Measurements from ENCODE around the gene ABCD3. TPM values are rescaled to one million over a fixed set of nuclear protein-coding genes. Genes with fewer than 3 reads are reported as not detected.
A peak's percentile ranks its signal among the peaks of the same experiment; 100 is the strongest.
"Not testable (repeated sequence)": the region's sequence is repeated elsewhere in the genome, so short reads cannot be mapped to it uniquely, and the experiment has no call there.

ABCD3 gene
- total RNA-seq, 6 experiments from 2014 or later, result 54.9 to 94.0 (median 65.6) TPM

DNA sequence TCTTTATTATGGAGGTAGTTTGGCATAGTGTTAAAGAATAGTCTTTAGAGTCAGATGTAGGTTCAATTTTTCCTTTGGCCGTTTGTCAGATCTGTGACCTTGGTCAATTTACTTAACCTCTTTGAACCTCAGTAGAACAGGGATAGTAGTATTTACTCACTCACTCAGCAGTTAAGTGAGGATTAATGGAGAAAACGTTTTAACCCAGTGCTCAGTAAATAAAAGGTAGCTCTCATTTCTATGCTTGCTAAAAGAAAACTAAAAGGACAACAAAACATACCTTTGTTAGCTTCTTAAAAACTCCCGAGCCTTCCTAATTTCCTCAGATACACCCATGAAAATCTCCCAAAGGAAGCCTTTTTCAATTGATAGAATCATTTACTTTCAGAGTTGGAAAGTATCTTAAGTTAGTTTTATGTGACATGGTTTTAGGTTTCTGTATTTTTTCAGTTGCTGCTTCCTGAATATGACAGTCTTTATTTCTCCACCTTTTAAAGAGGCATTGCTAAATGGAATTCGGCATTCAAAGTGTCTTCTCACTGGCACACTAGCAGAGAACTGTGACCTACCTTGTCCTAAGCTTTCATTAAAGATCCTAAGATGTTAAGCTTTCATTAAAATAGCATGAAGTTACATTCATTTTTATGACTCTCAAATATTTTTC is 7.8 kb downstream of the ABCD3 start:
- DNase-seq, result peak in 1 of 3 donors; percentile 58
- Histone ChIP-seq H3K27ac (peak overlapping the region; percentile 24 to 63 (median 61)), H3K4me1 (peaks cover 0 to 84% (median 35%) of the 10 kb centered on the region in 4 donors)

DNA sequence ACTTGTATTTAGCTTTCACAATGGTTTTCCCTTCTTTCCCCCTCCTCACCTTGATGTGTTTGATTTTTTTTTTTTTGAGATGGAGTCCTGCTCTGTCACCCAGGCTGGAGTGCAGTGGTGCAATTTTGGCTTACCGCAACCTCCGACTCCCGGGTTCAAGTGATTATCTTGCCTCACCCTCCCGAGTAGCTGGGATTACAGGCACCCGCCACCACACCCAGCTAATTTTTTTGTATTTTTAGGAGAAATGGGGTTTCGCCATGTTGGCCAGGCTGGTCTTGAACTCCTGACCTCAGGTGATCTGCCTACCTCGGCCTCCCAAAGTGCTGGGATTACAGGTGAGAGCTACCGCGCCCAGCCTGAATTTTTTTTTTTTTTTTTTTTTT is 8.3 kb downstream of the ABCD3 start:
- H3K4me1 ChIP-seq, result peaks cover 0 to 86% (median 37%) of the 10 kb centered on the region in 4 donors
- peak overlapping the region; percentile 6 to 37 (median 27) for H3K4me3 ChIP-seq
- DNase-seq; H3K9me3 ChIP-seq; H3K36me3 ChIP-seq; intact Hi-C loops (cut with DNase I); H3K27me3 ChIP-seq; ATAC-seq: not testable (repeated sequence)
- peak overlapping the region; percentile 24 to 63 (median 61) for H3K27ac ChIP-seq
- WGBS (ENCODE audit: insufficient coverage, low coverage, low lambda C conversion rate, missing lambda C conversion rate), result 18% methylated on average over 9 of the region's 9 CpGs

More for the DNA sequence above, 7.8 kb downstream of the ABCD3 start:
- peak overlapping the region; percentile 6 to 37 (median 27) for H3K4me3 ChIP-seq
- no peak for TF ChIP-seq POLR2A (IDR thresholded peaks at IDR 0.05)
- TF ChIP-seq, protein P1, sequence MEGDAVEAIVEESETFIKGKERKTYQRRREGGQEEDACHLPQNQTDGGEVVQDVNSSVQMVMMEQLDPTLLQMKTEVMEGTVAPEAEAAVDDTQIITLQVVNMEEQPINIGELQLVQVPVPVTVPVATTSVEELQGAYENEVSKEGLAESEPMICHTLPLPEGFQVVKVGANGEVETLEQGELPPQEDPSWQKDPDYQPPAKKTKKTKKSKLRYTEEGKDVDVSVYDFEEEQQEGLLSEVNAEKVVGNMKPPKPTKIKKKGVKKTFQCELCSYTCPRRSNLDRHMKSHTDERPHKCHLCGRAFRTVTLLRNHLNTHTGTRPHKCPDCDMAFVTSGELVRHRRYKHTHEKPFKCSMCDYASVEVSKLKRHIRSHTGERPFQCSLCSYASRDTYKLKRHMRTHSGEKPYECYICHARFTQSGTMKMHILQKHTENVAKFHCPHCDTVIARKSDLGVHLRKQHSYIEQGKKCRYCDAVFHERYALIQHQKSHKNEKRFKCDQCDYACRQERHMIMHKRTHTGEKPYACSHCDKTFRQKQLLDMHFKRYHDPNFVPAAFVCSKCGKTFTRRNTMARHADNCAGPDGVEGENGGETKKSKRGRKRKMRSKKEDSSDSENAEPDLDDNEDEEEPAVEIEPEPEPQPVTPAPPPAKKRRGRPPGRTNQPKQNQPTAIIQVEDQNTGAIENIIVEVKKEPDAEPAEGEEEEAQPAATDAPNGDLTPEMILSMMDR (IDR thresholded peaks at IDR 0.05), result no peak
- no peaks in the 10 kb centered on the region for H3K36me3 ChIP-seq
- H3K27me3 ChIP-seq, result no peaks in the 10 kb centered on the region
- WGBS (ENCODE audit: insufficient coverage, low coverage, low lambda C conversion rate, missing lambda C conversion rate), result 9% methylated on average over 4 of the region's 4 CpGs
- intact Hi-C loops (cut with DNase I), result no loop called here
- peak; percentile 81 to 91 (median 88) for ATAC-seq
- H3K9me3 ChIP-seq, result no peaks in the 10 kb centered on the region

DNA sequence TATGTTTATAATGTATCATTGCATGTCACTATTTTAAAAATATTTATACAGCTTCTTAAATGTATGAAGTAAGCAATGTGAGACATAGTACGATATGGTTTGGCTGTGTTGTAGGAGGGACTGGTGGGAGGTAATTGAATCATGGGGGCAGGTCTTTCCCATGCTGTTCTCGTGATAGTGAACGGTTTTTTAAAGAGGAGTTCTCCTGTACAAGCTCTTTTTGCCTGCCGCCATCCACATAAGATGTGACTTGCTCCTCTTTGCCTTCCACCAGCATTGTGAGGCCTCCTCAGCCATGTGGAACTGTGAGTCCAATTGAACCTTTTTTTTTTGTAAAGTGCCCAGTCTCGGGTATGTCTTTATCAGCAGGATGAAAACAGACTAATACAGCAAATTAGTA is 10.3 kb downstream of the ABCD3 start:
- H3K27ac ChIP-seq, result peak overlapping the region in 1 of 3 donors; percentile 52
- H3K4me3 ChIP-seq, result no peak overlapping the region
- intact Hi-C loops (cut with DNase I), result no loop called here
- H3K36me3 ChIP-seq, result no peaks in the 10 kb centered on the region
- no peaks in the 10 kb centered on the region for H3K27me3 ChIP-seq
- H3K4me1 ChIP-seq, result peaks cover 0 to 76% (median 29%) of the 10 kb centered on the region in 4 donors
- TF ChIP-seq, protein P1 (IDR thresholded peaks at IDR 0.05), result no peak
- no peak for TF ChIP-seq POLR2A (IDR thresholded peaks at IDR 0.05)
- ATAC-seq, result no peak
- DNase-seq, result no peak
- no peaks in the 10 kb centered on the region for H3K9me3 ChIP-seq
- 40% methylated on average over 5 of the region's 5 CpGs for WGBS (ENCODE audit: insufficient coverage, low coverage, low lambda C conversion rate, missing lambda C conversion rate)

DNA sequence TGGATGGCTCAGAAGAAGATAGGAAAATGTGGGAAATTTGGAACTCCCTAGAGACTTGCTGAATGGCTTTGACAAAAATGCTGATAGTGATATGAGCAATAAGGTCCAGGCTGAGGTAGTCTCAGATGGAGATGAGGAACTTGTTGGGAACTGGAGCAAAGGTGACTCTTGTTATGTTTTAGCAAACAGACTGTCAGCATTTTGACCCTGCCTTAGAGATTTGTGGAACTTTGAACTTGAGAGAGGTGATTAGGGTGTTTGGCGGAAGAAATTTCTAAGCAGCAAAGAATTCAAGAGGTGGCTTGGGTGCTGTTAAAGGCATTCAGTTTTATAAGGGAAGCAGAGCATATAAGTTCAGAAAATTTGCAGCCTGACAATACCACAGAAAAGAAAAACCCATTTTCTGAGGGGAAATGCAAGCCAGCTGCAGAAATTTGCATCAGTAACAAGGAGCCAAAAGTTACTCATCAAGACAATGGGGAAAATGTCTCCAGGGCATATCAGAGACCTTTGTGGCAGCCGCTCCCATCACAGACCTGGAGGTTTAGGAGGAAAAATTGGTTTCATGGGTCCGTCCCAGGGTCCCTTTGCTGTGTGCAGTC is 10.8 kb downstream of the ABCD3 start:
- 54% methylated on average over 2 of the region's 3 CpGs for WGBS (ENCODE audit: insufficient coverage, low coverage, low lambda C conversion rate, missing lambda C conversion rate)
- H3K27me3 ChIP-seq; H3K4me3 ChIP-seq; H3K9me3 ChIP-seq; H3K36me3 ChIP-seq; intact Hi-C loops (cut with DNase I); DNase-seq; ATAC-seq: not testable (repeated sequence)
- Histone ChIP-seq H3K4me1 (peaks cover 0 to 70% (median 29%) of the 10 kb centered on the region in 4 donors), H3K27ac (peak overlapping the region in 1 of 3 donors; percentile 52)

DNA sequence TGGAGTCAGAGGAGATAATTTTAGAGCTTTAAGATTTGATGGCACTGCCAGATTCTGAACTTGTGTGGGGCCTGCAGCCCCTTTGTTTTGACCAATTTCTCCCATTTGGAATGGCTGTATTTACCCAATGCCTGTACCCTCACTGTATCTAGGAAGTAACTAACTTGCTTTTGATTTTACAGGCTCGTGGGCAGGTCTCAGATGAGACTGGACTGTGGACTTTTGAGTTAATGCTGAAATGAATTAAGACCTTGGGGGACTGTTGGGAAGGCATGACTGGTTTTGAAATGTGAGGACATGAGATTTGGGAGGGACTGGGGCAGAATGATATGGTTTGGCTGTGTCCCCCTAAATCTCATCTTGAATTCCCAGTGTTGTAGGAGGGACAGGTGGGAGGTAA is 11.9 kb downstream of the ABCD3 start:
- H3K9me3 ChIP-seq; H3K27me3 ChIP-seq; DNase-seq; H3K36me3 ChIP-seq; intact Hi-C loops (cut with DNase I); H3K4me3 ChIP-seq: not testable (repeated sequence)
- ATAC-seq, result peak in 3 of 4 donors; percentile 18 to 64 (median 28)
- 11% methylated on average over 1 of the region's 1 CpG for WGBS (ENCODE audit: insufficient coverage, low coverage, low lambda C conversion rate, missing lambda C conversion rate)
- peaks cover 0 to 61% (median 28%) of the 10 kb centered on the region in 4 donors for H3K4me1 ChIP-seq
- H3K27ac ChIP-seq, result peak overlapping the region in 1 of 3 donors; percentile 52

DNA sequence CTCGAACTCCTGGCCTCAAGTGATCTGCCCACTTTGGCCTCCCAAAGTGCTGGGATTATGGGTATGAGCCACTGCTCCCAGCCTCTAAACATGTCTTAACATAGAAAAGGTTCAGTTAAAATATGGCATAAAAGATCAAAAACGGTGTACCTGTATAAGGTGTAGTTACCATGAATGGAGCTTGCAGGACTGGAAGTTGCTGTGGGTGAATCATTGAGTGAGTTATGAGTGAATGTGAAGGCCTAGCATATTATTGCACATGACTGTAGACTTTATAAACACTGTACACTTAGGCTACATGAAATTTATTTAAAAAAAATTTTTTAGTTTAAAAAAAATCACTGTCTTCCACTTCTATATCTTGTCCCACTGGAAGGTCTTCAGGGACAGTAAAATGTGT is 15.7 kb downstream of the ABCD3 start:
- intact Hi-C loops (cut with DNase I), result no loop called here
- TF ChIP-seq POLR2A (IDR thresholded peaks at IDR 0.05), result no peak
- TF ChIP-seq, protein P1 (IDR thresholded peaks at IDR 0.05), result no peak
- Histone ChIP-seq H3K4me1 (peaks cover 0 to 41% (median 11%) of the 10 kb centered on the region in 4 donors), H3K36me3 (no peaks in the 10 kb centered on the region), H3K27ac (no peak overlapping the region), H3K4me3 (no peak overlapping the region), H3K9me3 (peaks cover 0 to 5% (median 0%) of the 10 kb centered on the region in 4 donors), H3K27me3 (no peaks in the 10 kb centered on the region)
- no peak for ATAC-seq
- DNase-seq, result no peak
- 79% methylated on average over 2 of the region's 2 CpGs for WGBS (ENCODE audit: insufficient coverage, low coverage, low lambda C conversion rate, missing lambda C conversion rate)

Data from right lobe of liver (tissue), 6 donors.